Measurements from ENCODE around the gene TRNP1.

The TRNP1 gene

DNA sequence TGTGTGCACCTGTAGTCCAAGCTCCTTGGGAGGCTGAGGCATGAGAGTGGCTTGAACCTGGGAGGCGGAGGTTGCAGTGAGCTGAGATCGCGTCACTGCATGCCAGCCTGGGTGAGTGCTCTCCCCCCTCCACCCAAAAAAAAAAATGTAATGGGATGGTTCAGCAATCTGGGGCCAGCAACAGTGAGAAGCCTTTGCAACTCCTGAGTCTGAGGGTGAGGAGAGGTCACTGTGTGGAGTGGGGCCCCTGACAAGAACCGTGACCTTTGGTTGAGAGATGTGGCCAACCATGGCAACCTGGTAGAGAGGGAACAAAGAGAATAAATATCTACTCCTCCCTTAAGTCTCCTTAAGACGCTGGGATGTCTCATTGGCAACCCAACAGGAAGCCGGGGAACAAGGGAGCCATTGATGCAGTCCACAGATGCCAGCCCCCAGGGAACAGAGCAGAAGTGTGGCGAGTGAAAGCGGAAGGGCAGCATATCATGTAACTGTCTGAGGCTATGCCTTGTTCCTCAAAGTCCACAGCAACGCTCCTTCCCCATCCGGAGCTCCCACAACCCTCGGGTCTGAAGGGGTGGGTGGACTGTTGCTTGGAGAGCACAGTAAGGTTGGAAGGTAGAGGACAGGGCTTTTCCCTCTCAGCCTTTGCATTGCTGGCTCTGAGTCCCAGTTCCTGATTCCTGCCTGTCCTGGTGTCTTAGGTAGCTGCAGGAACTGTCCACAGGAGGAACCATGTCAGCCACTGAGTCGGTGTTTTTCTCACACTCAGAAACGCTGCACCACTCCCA is 8.3 kb downstream of the TRNP1 start:
- DNase-seq (ENCODE audit: low read depth, low spot score): no peak

DNA sequence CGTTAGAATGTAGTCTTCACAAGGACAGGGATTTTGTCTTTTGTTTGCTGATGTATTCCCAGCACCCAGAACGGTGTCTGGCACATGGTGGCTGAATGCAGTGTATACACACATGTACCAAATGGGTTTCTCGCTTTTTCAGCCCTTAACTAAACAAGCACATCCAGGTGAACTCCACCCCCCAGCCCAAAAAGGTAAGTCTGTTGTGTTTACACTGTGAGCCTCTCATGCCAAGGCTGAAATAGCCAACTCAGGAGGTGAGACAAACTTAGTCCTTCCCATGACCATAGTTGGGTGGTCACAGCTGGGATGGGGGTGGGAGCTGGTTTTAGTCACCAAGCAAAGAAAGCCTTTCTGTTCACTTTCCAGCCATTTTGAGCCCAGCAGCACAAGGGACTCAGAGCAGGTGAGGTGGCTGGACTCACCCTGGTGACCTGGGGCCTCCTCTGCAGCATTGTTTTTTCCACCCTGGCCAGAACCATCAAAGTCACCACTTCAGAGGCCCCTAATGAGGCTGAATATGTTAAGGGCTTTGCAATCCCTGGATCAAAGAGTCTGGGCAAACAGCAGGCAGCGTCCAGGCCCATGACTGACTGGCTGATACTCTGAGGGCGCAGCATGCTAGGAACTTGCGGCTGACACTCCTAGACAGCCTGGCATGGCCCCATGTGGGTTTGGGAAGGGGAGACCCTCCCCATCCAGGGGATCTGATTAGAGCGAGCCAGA is 10.4 kb downstream of the TRNP1 start:
- DNase-seq (ENCODE audit: low read depth, low spot score): no peak

- DNase-seq (ENCODE audit: low read depth, low spot score): no peak
Measured at GRCh38 chr1:27004471-27005165, 11.1 kb downstream of the TRNP1 start.

- no peak for DNase-seq (ENCODE audit: low read depth, low spot score)
Measured at GRCh38 chr1:27005166-27005530, 11.7 kb downstream of the TRNP1 start.

DNA sequence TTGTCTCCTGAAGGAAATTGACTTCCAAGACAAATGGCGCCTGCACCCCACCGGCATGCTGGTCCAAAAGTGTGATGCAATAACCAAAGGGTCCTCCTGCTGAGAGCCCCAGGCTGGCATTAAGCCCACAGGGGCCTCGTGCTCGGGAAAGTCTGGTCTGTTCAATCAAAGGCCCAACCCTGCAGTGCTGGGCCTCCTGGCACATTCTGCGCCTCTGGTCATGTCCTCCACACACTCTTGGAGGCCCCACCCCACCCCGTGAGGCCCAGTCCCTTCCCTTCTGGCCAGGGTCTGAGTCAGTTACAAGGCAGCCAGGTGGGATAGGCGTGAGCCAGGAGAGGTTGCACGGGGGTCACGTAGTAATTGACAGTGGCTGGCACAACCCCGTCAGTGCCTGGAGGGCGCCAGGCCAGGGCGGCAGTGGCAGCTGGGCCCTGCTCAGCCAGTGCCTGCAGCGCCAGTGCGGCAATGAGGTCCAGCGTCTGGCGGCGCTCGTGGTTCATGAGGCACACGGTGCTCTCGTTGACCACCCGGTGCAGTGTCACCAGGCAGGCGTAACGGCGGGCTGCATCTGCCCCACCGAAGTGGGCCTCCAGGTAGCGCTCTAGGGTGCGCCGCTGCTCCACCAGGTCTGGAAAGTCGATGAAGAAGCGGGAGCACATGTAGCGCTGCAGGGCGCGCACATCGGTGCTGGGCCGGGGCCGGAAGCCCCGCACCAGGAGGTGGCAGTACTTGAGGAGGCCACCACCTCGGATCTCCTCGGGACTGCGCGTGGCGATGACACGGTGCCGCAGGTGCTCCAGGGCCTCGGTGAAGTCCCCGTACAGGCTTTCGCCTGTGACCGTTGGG is 12.4 kb downstream of the TRNP1 start:
- DNase-seq (ENCODE audit: low read depth, low spot score): no peak

- no peak for DNase-seq (ENCODE audit: low read depth, low spot score)
Measured at GRCh38 chr1:27006683-27007082, 13.2 kb downstream of the TRNP1 start.

DNA sequence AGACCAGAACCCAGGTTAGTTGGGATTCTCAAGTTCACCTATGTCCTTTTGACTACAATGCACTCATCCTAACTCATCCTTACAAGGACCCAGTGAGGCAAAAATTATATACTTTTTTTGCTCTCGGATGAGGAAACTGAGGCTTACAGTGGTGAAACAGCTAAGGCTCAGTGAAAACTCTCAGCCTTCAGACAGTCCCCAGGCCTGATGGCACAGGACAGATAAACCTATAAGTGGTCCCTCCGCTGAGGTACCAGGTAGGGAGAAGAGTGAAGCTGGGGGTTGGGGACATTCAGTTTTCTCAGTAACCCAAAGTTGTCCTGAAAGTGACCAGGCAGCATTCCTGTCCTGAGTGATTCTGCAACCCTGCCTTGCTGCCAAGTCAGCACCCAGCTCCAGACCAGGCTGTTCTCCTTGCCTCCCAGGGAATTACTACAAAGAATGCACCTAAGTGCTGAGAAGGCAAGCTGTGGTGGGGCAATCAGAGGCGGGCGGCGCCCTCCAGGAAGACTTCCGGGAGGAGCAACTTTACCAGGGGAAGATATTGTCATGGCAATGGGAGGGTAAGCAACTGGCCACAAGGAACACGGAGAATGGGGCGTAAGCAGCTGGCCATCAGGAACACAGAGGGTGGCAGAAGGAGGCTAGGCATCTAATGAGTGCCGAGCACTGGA is 14.6 kb downstream of the TRNP1 start:
- no peak for DNase-seq (ENCODE audit: low read depth, low spot score)

DNA sequence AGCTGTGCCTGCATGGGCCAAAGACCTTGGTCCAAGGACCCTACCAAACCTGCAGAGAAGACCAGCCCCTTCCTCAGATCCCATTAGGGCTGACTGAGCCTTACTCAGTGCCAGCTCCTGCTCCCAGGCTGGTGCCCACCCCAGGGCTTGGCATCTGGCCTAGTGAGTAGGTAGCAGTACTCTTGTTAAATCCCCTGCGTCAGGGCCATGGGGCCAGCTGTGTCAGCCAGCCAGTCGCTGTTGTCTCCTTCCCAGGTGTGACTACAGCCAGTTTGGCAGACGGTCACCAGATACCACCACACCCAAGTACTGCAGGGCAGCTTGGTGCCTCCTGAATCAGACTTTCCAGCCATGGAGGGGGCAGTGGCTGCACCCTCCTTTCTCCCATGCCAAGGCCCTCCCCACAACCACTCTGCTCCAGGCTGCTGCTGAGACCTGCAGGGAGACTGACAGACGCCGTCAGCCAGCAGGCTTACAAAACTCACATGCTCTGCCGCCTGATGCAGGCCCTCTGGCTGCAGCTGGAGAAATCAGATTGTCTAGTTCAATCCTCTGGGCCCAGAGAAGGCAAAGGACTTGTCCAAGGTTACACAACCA is 16.2 kb downstream of the TRNP1 start:
- no peak for DNase-seq (ENCODE audit: low read depth, low spot score)

DNA sequence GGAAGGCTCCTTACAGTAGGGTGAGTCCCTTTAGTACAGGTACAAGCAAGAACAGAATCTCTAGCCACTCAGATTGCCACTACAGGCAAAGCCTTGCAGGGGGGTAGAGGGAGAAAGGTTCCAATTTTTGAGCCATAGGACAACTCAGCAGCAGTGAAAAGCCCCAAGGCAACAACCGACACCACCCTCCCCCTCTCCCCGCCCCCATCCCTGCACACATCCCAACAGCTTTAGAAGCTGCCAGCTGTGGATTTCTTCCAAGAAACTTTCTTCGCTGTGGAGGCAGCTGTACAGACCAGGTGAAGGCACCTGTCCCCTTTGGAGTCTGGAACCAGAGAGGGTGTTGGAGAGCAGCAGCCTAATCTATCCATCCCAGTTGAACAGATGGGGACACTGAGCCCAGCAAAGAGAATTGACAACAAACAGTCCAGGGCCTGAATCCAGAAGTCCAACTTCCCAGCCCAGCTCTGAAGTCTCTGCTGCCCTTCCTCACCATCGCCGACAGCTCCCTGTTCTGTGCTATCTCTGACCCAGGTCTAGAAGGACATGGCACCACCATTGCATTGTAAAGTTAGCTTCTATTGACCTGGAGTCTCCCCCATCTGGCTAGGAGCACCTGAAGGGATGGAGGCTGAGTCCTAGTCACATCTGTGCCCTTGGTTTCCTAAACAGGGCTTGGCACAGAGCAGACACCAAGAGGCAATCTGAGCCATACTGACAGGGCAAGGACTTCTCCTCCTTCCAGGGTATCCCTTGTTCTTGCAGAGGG is 16.9 kb downstream of the TRNP1 start:
- no peak for DNase-seq (ENCODE audit: low read depth, low spot score)

GRCh38 chr1:27011058-27011764 is 17.7 kb downstream of the TRNP1 start:
- no peak for DNase-seq (ENCODE audit: low read depth, low spot score)

DNA sequence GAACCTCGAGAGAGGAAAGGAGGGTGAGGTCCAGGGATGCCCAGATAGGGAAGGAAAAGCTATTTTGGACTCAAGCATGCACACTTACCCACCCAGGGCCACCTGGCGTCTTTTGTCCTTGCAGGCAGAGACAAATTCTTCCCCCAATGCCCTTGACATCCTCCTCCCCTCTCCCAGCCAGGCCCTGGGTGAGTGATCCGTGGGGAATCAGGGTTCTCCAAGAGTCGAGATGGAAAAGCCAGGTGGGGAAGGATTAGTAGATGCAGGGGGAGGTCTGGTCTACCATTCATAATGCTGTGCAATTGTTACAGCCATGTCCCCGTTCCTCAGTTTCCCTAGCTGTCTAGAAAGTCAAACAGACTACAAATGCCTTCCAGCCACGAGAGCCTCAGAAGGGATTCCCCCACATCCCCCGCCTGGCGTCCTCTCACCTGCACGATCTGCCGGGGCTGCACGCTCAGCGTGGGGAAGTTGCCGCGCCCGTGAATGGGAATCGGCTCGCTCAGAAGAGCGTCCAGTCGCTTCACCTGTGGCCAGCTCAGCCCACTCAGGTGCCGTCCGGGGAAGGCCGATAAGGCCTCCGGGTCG is 18.6 kb downstream of the TRNP1 start:
- no peak for DNase-seq (ENCODE audit: low read depth, low spot score)

GRCh38 chr1:27015260-27015659 is 21.8 kb downstream of the TRNP1 start:
- no peak for DNase-seq (ENCODE audit: low read depth, low spot score)

- DNase-seq (ENCODE audit: low read depth, low spot score): no peak
Measured at GRCh38 chr1:27016376-27016775, 22.9 kb downstream of the TRNP1 start.

DNA sequence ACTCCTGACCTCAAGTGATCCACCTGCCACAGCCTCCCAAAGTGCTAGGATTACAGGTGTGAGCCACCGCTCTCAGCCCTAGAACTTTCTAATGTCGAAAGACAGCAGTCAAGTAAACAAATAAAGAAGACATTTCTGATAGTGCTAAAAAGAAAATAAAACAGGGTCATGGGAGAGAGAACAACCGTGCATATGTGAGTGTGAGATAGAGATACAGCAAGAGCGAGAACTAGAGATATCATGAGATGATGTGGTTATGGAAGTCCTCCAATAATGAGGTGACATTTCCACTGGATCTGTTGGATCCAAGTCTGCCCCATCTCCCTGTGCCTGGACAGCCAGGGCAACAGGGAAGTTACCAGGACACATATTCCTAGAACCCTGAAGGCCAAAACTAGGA is 23.7 kb downstream of the TRNP1 start:
- DNase-seq (ENCODE audit: low read depth, low spot score): no peak

DNA sequence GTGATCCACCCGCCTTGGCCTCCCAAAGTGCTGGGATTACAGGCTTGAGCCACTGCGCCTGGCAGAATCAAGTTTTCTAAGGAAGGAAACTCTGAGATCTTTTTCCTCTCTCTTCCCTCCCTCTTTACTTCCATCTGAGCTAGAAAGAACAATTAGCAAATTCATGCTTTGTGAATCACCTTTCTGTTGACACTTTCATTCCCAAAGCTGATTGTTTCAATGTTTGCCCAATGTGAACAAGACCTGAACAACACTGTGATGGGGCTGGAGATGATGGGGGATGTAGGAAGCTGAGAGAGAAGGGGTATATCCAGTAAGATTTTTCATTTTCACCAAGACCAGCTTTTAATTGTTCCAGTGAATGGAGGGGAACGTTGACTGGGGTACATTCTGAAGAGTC is 24.8 kb downstream of the TRNP1 start:
- no peak for DNase-seq (ENCODE audit: low read depth, low spot score)

DNA sequence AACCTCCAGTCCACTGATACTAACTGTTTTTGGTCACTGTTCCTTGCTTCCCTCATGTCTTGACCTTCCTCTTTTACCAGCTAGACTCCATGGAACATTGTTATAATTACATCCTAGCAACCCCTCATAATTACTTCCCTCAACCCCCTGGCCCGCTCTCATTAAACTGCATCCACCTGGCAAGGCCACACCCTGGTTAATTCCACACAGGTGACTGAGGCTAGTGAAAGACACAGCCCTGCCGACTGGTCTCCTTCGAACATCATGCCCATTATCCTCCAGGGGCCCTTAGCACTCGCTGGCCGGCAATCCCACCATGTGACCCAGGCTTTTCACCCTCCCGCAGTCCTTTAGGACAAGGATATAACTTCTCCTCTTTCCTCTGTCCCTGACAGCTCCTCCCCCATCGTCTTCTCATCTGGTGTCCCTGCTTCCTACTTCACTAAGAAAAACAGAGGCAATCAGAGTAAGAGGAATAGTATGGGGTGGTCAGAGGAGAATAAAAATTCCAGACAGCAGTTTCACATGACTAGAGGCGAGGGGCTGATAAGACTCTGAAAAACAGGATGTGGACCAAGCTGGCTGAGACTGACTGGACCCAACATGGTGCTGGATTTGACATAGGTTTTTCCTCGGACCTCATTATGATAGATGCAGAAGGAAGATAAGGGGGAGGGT is 28.0 kb downstream of the TRNP1 start:
- DNase-seq (ENCODE audit: low read depth, low spot score): no peak

DNA sequence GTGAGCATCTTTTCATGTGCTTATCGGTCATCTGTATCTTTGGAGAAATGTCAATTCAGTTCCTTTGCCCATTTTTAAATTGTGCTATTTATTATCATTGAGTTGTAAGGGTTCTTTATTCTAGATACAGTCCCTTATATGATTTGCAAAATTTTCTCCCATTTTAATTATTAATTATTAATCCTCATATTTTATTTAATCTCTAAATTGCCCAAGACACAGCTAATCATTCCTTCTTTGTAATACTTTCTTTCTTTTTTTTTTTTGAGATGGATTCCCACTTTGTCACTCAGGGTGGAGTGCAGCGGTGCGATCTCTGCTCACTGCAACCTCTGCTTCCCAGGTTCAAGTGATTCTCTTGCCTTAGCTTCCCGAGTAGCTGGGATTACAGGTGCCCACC is 32.2 kb downstream of the TRNP1 start:
- no peak for DNase-seq (ENCODE audit: low read depth, low spot score)

Measured in brain pericyte (primary cell).